ENCODE results near the gene MCM7. TPM values are rescaled to one million over a fixed set of nuclear protein-coding genes. Genes with fewer than 3 reads are reported as not detected.
A peak's percentile ranks its signal among the peaks of the same experiment; 100 is the strongest.

The MCM7 gene
- total and polyA plus RNA-seq, 2 of the 13 experiments (the other 11 are each of a cell fraction or from before 2014, with no cell fraction given), result 84.5 to 214 TPM

GRCh38 chr7:100049441-100050291, 51.5 kb downstream of the MCM7 start, which contains the start of gene ZSCAN21 (continued):
- TF ChIP-seq ZNF468 (CRISPR knock-in tag; IDR thresholded peaks at IDR 0.05) (peak; percentile 68; the same call in 1 of the 2 replicates), TCF7 (IDR thresholded peaks at IDR 0.05; ENCODE audit: low read depth) (no peak), ZBTB34 (CRISPR knock-in tag; IDR thresholded peaks at IDR 0.05) (no peak), ZNF615 (CRISPR knock-in tag; IDR thresholded peaks at IDR 0.05; ENCODE audit: borderline replicate concordance) (no peak; the same call in 1 of the 2 replicates), ZNF546 (CRISPR knock-in tag; conservative IDR thresholded peaks at IDR 0.05) (no peak), ZNF83 (CRISPR knock-in tag; IDR thresholded peaks at IDR 0.05; ENCODE audit: borderline replicate concordance) (no peak), ZKSCAN5 (CRISPR knock-in tag; IDR thresholded peaks at IDR 0.05) (no peak), ZMYM4 (CRISPR knock-in tag; IDR thresholded peaks at IDR 0.05) (peak; percentile 53), NR2F1 (CRISPR knock-in tag; IDR thresholded peaks at IDR 0.05) (no peak), ZNF570 (CRISPR knock-in tag; IDR thresholded peaks at IDR 0.05; ENCODE audit: borderline replicate concordance) (no peak), ZFP41 (CRISPR knock-in tag; IDR thresholded peaks at IDR 0.05; ENCODE audit: borderline replicate concordance) (no peak), LBX2 (CRISPR knock-in tag; IDR thresholded peaks at IDR 0.05; ENCODE audit: borderline replicate concordance) (no peak), REST (IDR thresholded peaks at IDR 0.05; ENCODE audit: borderline replicate concordance in 1 of 2, low read depth in 1 of 2, low read length in 2 of 2) (no peak), ZNF282 (IDR thresholded peaks at IDR 0.05; ENCODE audit: partially characterized antibody) (no peak), CBX5 (CRISPR knock-in tag; IDR thresholded peaks at IDR 0.05; ENCODE audit: borderline replicate concordance) (peak; percentile 18; the same call in 1 of the 2 replicates), ZBTB43 (CRISPR knock-in tag; conservative IDR thresholded peaks at IDR 0.05) (0 out of 2 replicates have a peak, but pooled peaks have one; percentile 35), MAZ (IDR thresholded peaks at IDR 0.05; ENCODE audit: borderline replicate concordance, low read depth, low read length) (no peak), MAZ (CRISPR knock-in tag; IDR thresholded peaks at IDR 0.05; ENCODE audit: low read depth) (peak; percentile 60), ZSCAN20 (CRISPR knock-in tag; IDR thresholded peaks at IDR 0.05; ENCODE audit: borderline replicate concordance) (0 out of 2 replicates have a peak, but pooled peaks have one; percentile 39)

Measured in HepG2 (cell line).